ENCODE data around the gene RGL1.

DNA sequence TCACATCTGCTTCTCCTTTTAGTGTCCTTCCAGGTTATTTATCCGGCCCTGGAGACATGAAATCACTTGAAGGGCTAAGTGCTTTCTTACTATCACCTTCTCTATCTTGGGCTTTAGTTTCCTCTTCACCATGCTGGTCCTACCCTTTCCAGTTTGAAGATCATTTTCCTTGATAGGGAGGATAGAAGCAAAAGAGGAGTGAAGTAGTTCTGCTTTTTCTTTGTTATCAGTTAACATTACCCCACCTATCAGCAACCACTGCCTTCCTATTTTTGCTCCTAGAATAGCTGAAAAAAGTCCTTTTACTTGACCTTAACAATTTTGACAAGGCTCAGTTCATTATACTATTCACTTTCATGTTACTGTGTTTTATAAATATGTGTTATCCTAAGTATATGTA, 19.4 kb downstream of the RGL1 start:
- TF ChIP-seq, protein P1, sequence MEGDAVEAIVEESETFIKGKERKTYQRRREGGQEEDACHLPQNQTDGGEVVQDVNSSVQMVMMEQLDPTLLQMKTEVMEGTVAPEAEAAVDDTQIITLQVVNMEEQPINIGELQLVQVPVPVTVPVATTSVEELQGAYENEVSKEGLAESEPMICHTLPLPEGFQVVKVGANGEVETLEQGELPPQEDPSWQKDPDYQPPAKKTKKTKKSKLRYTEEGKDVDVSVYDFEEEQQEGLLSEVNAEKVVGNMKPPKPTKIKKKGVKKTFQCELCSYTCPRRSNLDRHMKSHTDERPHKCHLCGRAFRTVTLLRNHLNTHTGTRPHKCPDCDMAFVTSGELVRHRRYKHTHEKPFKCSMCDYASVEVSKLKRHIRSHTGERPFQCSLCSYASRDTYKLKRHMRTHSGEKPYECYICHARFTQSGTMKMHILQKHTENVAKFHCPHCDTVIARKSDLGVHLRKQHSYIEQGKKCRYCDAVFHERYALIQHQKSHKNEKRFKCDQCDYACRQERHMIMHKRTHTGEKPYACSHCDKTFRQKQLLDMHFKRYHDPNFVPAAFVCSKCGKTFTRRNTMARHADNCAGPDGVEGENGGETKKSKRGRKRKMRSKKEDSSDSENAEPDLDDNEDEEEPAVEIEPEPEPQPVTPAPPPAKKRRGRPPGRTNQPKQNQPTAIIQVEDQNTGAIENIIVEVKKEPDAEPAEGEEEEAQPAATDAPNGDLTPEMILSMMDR (IDR thresholded peaks at IDR 0.05) = no peak
- TF ChIP-seq SIN3A (IDR thresholded peaks at IDR 0.05; ENCODE audit: borderline replicate concordance, insufficient read depth, low read depth, low read length) (no peak), POLR2AphosphoS5 (IDR thresholded peaks at IDR 0.05; ENCODE audit: low read depth, low read length) (no peak)
- TF ChIP-seq, protein P2, sequence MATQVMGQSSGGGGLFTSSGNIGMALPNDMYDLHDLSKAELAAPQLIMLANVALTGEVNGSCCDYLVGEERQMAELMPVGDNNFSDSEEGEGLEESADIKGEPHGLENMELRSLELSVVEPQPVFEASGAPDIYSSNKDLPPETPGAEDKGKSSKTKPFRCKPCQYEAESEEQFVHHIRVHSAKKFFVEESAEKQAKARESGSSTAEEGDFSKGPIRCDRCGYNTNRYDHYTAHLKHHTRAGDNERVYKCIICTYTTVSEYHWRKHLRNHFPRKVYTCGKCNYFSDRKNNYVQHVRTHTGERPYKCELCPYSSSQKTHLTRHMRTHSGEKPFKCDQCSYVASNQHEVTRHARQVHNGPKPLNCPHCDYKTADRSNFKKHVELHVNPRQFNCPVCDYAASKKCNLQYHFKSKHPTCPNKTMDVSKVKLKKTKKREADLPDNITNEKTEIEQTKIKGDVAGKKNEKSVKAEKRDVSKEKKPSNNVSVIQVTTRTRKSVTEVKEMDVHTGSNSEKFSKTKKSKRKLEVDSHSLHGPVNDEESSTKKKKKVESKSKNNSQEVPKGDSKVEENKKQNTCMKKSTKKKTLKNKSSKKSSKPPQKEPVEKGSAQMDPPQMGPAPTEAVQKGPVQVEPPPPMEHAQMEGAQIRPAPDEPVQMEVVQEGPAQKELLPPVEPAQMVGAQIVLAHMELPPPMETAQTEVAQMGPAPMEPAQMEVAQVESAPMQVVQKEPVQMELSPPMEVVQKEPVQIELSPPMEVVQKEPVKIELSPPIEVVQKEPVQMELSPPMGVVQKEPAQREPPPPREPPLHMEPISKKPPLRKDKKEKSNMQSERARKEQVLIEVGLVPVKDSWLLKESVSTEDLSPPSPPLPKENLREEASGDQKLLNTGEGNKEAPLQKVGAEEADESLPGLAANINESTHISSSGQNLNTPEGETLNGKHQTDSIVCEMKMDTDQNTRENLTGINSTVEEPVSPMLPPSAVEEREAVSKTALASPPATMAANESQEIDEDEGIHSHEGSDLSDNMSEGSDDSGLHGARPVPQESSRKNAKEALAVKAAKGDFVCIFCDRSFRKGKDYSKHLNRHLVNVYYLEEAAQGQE (IDR thresholded peaks at IDR 0.05; ENCODE audit: insufficient read depth in 1 of 2, low read depth in 2 of 2, low read length in 1 of 2) = no peak
